Osteocyte (in vitro differentiated cells): Measurements from ENCODE around the gene ZDHHC16. TPM values are rescaled to one million over a fixed set of nuclear protein-coding genes. Genes with fewer than 3 reads are reported as not detected.

Source experiments
- DNase-seq: peaks from one replicate; pipeline ENCODE4 v3.0.0; 2021; ENCODE audit warnings: mixed read lengths; ENCODE audit not compliant: unreplicated experiment; ENCODE audit errors: extremely low spot score
- H3K27ac Mint-ChIP-seq: one replicate; pipeline ENCODE4 v1.8.0; 2021; ENCODE audit warnings: mild to moderate bottlenecking, mixed read lengths; ENCODE audit not compliant: unreplicated experiment
- H3K27me3 Mint-ChIP-seq: one replicate; pipeline ENCODE4 v1.8.0; 2021; ENCODE audit warnings: mixed read lengths; ENCODE audit not compliant: unreplicated experiment
- H3K36me3 Mint-ChIP-seq: one replicate; pipeline ENCODE4 v1.8.0; 2021; ENCODE audit warnings: mixed read lengths; ENCODE audit not compliant: unreplicated experiment
- H3K4me1 Mint-ChIP-seq: one replicate; pipeline ENCODE4 v1.8.0; 2021; ENCODE audit warnings: mixed read lengths; ENCODE audit not compliant: unreplicated experiment
- H3K4me3 Mint-ChIP-seq: one replicate; pipeline ENCODE4 v1.8.0; 2021; ENCODE audit warnings: mild to moderate bottlenecking, moderate library complexity, mixed read lengths; ENCODE audit not compliant: unreplicated experiment
- H3K9me3 Mint-ChIP-seq: one replicate; pipeline ENCODE4 v1.8.0; 2021; ENCODE audit warnings: mixed read lengths; ENCODE audit not compliant: unreplicated experiment
- CTCF ChIP-seq: fragments of 200-600 bp; sonication (generic); IDR thresholded peaks from 2 replicates; pipeline ENCODE4 v1.5.0; 2021; ENCODE audit warnings: antibody characterized with exemption, mild to moderate bottlenecking, moderate library complexity
- total RNA-seq: library from RNA; stranded (reverse); gene quantifications from 2 replicates; pipeline ENCODE4 v1.2.1, GENCODE V29; 2021

Gene ZDHHC16
- total RNA-seq, 1 donor from 2014 or later = 46.9 TPM

- H3K4me3 Mint-ChIP-seq = no peak overlapping the region
- no peak for TF ChIP-seq CTCF
- H3K9me3 Mint-ChIP-seq = no peaks in the 10 kb centered on the region
- peaks cover 15% of the 10 kb centered on the region for H3K36me3 Mint-ChIP-seq
- H3K4me1 Mint-ChIP-seq = peaks cover 8% of the 10 kb centered on the region
- H3K27me3 Mint-ChIP-seq = no peaks in the 10 kb centered on the region
- H3K27ac Mint-ChIP-seq = no peak overlapping the region
- DNase-seq = no peak
Observed at GRCh38 chr10:97482381-97482780, 36.4 kb downstream of the ZDHHC16 start.

GRCh38 chr10:97483506-97483905 is 37.5 kb downstream of the ZDHHC16 start:
- Mint-ChIP-seq H3K36me3 (peaks cover 11% of the 10 kb centered on the region), H3K4me1 (peaks cover 8% of the 10 kb centered on the region), H3K4me3 (no peak overlapping the region), H3K9me3 (no peaks in the 10 kb centered on the region), H3K27me3 (no peaks in the 10 kb centered on the region), H3K27ac (no peak overlapping the region)
- TF ChIP-seq CTCF = no peak
- DNase-seq = no peak

GRCh38 chr10:97483921-97484320 is 37.9 kb downstream of the ZDHHC16 start:
- Mint-ChIP-seq H3K4me3 (no peak overlapping the region), H3K27ac (no peak overlapping the region), H3K4me1 (peaks cover 8% of the 10 kb centered on the region), H3K9me3 (no peaks in the 10 kb centered on the region), H3K36me3 (peaks cover 11% of the 10 kb centered on the region), H3K27me3 (no peaks in the 10 kb centered on the region)
- no peak for TF ChIP-seq CTCF
- DNase-seq = no peak

- Mint-ChIP-seq H3K4me1 (peaks cover 12% of the 10 kb centered on the region), H3K27me3 (no peaks in the 10 kb centered on the region), H3K27ac (no peak overlapping the region), H3K9me3 (no peaks in the 10 kb centered on the region), H3K4me3 (no peak overlapping the region), H3K36me3 (peaks cover 6% of the 10 kb centered on the region)
- DNase-seq = no peak
- no peak for TF ChIP-seq CTCF
Observed at GRCh38 chr10:97485647-97486281, 39.8 kb downstream of the ZDHHC16 start.

GRCh38 chr10:97490592-97490991 is 44.6 kb downstream of the ZDHHC16 start:
- Mint-ChIP-seq H3K36me3 (peaks cover 1% of the 10 kb centered on the region), H3K4me3 (no peak overlapping the region), H3K27ac (peak overlapping the region; percentile 10), H3K9me3 (no peaks in the 10 kb centered on the region), H3K27me3 (no peaks in the 10 kb centered on the region), H3K4me1 (peaks cover 19% of the 10 kb centered on the region)
- DNase-seq = no peak
- TF ChIP-seq CTCF = no peak
